OCI-LY3 (cell line): ENCODE measurements around the gene DNAH1.

Source experiments
- CTCF ChIP-seq: fragments of 200-600, 300-600 bp; sonication (generic); IDR thresholded peaks from 2 replicates; pipeline ENCODE4 v1.5.1; 2014; ENCODE audit warnings: antibody characterized with exemption, low read length, low read depth
- EZH2phosphoT487 ChIP-seq: fragments of 200-600 bp; shearing (Covaris generic); IDR thresholded peaks from 2 replicates; pipeline ENCODE4 v1.6.1; 2018; ENCODE audit warnings: antibody characterized with exemption, mixed run types, low read depth

DNA sequence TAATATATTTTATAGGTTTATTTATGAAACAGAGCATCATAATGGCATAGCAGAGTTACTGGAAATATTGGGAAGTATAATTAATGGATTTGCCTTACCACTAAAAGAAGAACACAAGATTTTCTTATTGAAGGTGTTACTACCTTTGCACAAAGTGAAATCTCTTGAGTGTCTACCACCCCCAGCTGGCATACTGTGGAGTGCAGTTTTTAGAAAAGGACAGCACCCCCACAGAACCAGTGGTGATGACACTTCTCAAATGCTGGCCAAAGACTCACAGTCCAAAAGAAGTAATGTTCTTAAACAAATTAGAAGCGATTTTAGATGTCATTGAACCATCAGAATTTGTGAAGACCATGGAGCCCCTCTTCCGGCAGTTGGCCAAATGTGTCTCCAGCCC is 58.1 kb downstream of the DNAH1 start:
- TF ChIP-seq CTCF, result peak; percentile 45
- TF ChIP-seq EZH2phosphoT487, result no peak
